Fibroblast of mammary gland (primary cell): ENCODE data around the gene CREBL2.
"Not testable (repeated sequence)": the region's sequence is repeated elsewhere in the genome, so short reads cannot be mapped to it uniquely, and the experiment has no call there.

Experiments used
- DNase-seq: peaks from one replicate; pipeline ENCODE4 v3.0.0-alpha.2; 2010; ENCODE audit warnings: low read depth
- H3K4me3 ChIP-seq: 2 replicates; pipeline ENCODE4 v1.5.1; 2011; ENCODE audit warnings: low read depth, mild to moderate bottlenecking, low read length, moderate library complexity; ENCODE audit not compliant: control insufficient read depth
- CTCF ChIP-seq: conservative IDR thresholded peaks from 2 replicates; pipeline ENCODE4 v1.5.1; 2011; ENCODE audit warnings: low read depth, low read length, inconsistent platforms; ENCODE audit not compliant: control insufficient read depth, insufficient read depth

The CREBL2 gene

DNA sequence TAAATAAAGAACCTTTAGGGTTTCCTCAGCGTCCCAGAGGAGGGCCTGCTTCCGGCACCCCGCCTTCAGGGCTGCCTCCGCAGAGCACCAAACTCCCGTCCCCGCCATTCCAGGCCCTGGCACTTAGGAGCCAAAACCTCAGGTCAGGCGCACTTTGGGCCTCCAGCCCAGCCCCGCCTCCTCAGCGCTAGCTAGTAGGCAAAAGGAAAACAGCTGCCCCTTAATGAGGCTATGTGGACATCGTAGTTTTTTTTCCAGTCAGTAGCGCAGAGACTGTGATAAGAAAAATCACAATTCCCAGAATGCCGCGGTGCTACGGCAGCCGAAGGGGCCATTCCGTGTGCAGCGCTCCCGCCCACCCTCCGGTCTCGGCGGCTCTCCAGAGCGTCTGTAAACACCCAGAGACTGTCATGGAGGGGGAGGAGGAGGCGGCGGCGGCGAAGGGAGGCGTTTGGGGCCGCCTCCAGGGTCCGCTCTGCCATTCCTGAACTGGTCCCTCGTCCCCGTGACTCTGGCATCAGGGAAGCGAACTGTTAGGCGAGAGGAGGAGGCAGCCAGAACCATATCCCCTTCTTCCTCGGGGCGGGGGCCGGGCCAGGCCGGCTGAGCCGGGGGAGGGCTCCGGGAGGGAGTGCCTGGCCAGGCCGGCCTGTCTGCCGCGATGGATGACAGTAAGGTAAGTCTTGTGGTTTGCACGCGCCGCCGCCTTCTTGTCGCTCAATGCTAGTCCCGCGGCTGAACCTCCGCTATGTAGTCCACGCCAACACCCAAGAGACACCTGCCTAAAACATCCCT lies at the start of gene CREBL2:
CREBL2 (plus strand) TSS at position 365 of the 795 bp plus-strand sequence; CDS start at position 662, 297 bp downstream.
- no peak for TF ChIP-seq CTCF
- peak within 1 kb of the TSS; percentile 89 for H3K4me3 ChIP-seq
- DNase-seq: peak; percentile 97

GRCh38 chr12:12562016-12562483 lies 49.6 kb upstream of the CREBL2 start:
- H3K4me3 ChIP-seq: peak overlapping the region; percentile 65
- no peak for DNase-seq

DNA sequence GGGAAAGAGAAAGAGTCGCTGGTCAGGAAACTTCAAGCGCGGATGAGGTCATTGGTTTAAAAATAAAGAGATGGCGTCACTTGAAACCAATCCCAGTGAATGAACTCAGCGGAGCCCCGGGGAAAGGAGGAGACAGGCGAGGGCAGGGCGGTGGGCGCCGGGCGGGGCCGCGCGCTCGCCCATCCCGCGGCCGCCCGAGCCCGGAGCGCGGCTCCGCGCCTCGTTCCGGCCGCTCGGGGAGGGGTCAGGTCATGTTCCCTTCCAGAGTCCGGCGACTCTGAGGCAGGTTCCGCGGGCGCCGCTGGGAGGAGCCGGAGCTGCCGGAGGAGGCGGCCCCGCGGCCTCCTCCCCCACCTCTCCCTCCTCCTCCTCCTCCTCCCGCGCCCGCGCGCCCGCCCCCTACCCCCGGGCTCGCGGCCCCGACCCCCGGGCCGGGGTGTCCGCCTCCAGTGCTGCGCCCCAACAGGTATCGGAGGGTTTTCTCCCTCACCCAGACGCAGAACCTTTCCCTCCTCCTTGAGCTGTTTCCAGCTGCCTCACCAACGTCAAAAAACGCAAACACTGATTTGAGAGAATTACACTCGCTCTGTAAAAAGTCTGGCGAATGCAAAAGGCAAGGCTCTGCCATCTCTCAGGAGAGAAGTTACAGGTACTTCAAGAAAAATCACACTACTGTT lies 49.0 kb upstream of the CREBL2 start, which contains the start of gene DUSP16:
DUSP16 (minus strand) TSS at position 279 of the 677 bp plus-strand sequence. CDS start 41,765 bp downstream, outside the sequence.
- peak; percentile 93 for DNase-seq
- TF ChIP-seq CTCF: no peak
- H3K4me3 ChIP-seq: peak within 1 kb of the TSS; percentile 65

More at GRCh38 chr12:12562016-12562483, 49.6 kb upstream of the CREBL2 start:
- TF ChIP-seq CTCF: no peak

- TF ChIP-seq CTCF: no peak
- H3K4me3 ChIP-seq: peak overlapping the region; percentile 65
- DNase-seq: peak; percentile 24
These were observed 48.3 kb upstream of the CREBL2 start for GRCh38 chr12:12563290-12563928.

DNA sequence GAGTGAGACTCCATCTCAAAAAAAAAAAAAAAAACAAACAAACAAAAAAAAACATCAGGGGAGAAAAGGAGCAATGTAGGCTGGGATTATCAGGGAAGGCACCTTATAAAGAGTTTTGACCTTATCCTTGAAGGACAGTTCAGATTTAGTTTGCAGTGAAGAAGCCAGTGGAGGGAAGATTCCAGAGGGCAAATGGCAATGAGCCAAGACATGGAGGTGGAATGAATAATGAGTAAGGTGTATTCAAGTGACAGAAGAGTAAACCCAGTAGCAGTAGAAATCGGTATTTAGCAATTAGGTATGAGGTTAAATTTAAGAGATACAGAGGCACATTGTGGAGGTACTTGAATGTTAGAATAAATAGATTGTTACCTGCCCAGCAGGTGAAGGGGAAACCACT lies 46.8 kb upstream of the CREBL2 start:
- no peak for DNase-seq
- TF ChIP-seq CTCF: no peak
- no peak overlapping the region for H3K4me3 ChIP-seq

- not testable (repeated sequence) for H3K4me3 ChIP-seq, DNase-seq
These were observed 45.7 kb upstream of the CREBL2 start for GRCh38 chr12:12565971-12566370.
